ENCODE data around the gene CA5A. TPM values are rescaled to one million over a fixed set of nuclear protein-coding genes. Genes with fewer than 3 reads are reported as not detected.
"Not testable (repeated sequence)": the region's sequence is repeated elsewhere in the genome, so short reads cannot be mapped to it uniquely, and the experiment has no call there.

CA5A gene
- total RNA-seq, 1 donor from 2014 or later, result not detected

- Histone ChIP-seq H3K27ac (ENCODE audit: low read depth, low read length) (peak overlapping the region; percentile 93), H3K9ac (ENCODE audit: low read length) (peak overlapping the region; percentile 83), H3K4me2 (ENCODE audit: low read length) (peak overlapping the region; percentile 75), H4K20me1 (ENCODE audit: insufficient read depth, low read length) (peaks cover 29% of the 10 kb centered on the region), H3K4me1 (ENCODE audit: insufficient read depth, low read length) (peaks cover 24% of the 10 kb centered on the region), H3K79me2 (ENCODE audit: insufficient read depth, low read length) (peaks cover 33% of the 10 kb centered on the region)
- H3K27me3 Mint-ChIP-seq (ENCODE audit: low read depth, unreplicated experiment); H3K36me3 ChIP-seq (ENCODE audit: insufficient read depth, low read length); H3K27me3 ChIP-seq (ENCODE audit: insufficient read depth, low read length); H3K9me3 ChIP-seq (ENCODE audit: insufficient read depth, low read depth, low read length); H3K4me3 ChIP-seq (ENCODE audit: insufficient read depth, low read depth, low read length); H3K9me3 Mint-ChIP-seq (ENCODE audit: unreplicated experiment); H2AFZ ChIP-seq (ENCODE audit: low read depth, low read length); FAIRE-seq; H3K36me3 Mint-ChIP-seq (ENCODE audit: low read depth, unreplicated experiment): not testable (repeated sequence)
- peak; percentile 94 for DNase-seq (ENCODE audit: low read depth)
- H3K4me1 Mint-ChIP-seq (ENCODE audit: low read depth, unreplicated experiment), result peaks cover 35% of the 10 kb centered on the region
- peak overlapping the region; percentile 99 for H3K27ac Mint-ChIP-seq (ENCODE audit: unreplicated experiment)
- H3K4me3 Mint-ChIP-seq (ENCODE audit: unreplicated experiment), result peak overlapping the region; percentile 78
These were observed 65.7 kb downstream of the CA5A start for GRCh38 chr16:87870418-87871291.

GRCh38 chr16:87869879-87870417 lies 66.4 kb downstream of the CA5A start:
- not testable (repeated sequence) for DNase-seq (ENCODE audit: low read depth); H3K9me3 ChIP-seq (ENCODE audit: insufficient read depth, low read depth, low read length); FAIRE-seq; H3K4me3 ChIP-seq (ENCODE audit: insufficient read depth, low read depth, low read length); H3K27me3 Mint-ChIP-seq (ENCODE audit: low read depth, unreplicated experiment); H3K36me3 ChIP-seq (ENCODE audit: insufficient read depth, low read length); H2AFZ ChIP-seq (ENCODE audit: low read depth, low read length); H3K9me3 Mint-ChIP-seq (ENCODE audit: unreplicated experiment); H3K27me3 ChIP-seq (ENCODE audit: insufficient read depth, low read length)
- peak overlapping the region; percentile 99 for H3K27ac Mint-ChIP-seq (ENCODE audit: unreplicated experiment)
- H3K4me2 ChIP-seq (ENCODE audit: low read length), result peak overlapping the region; percentile 75
- H3K4me3 Mint-ChIP-seq (ENCODE audit: unreplicated experiment), result peak overlapping the region; percentile 78
- peaks cover 40% of the 10 kb centered on the region for H3K79me2 ChIP-seq (ENCODE audit: insufficient read depth, low read length)
- H3K9ac ChIP-seq (ENCODE audit: low read length), result peak overlapping the region; percentile 83
- H3K4me1 ChIP-seq (ENCODE audit: insufficient read depth, low read length), result peaks cover 26% of the 10 kb centered on the region
- peaks cover 35% of the 10 kb centered on the region for H3K4me1 Mint-ChIP-seq (ENCODE audit: low read depth, unreplicated experiment)
- H4K20me1 ChIP-seq (ENCODE audit: insufficient read depth, low read length), result peaks cover 35% of the 10 kb centered on the region
- H3K36me3 Mint-ChIP-seq (ENCODE audit: low read depth, unreplicated experiment), result peaks cover 11% of the 10 kb centered on the region
- H3K27ac ChIP-seq (ENCODE audit: low read depth, low read length), result peak overlapping the region; percentile 91

- peak; percentile 51 for DNase-seq (ENCODE audit: low read depth)
- peak within 1 kb of the TSS; percentile 96 for H3K4me3 Mint-ChIP-seq (ENCODE audit: unreplicated experiment)
- not testable (repeated sequence) for H3K27me3 Mint-ChIP-seq (ENCODE audit: low read depth, unreplicated experiment); H3K9me3 Mint-ChIP-seq (ENCODE audit: unreplicated experiment); FAIRE-seq; H3K27me3 ChIP-seq (ENCODE audit: insufficient read depth, low read length); H3K36me3 ChIP-seq (ENCODE audit: insufficient read depth, low read length); H3K9me3 ChIP-seq (ENCODE audit: insufficient read depth, low read depth, low read length)
- H3K4me3 ChIP-seq (ENCODE audit: insufficient read depth, low read depth, low read length), result peak within 1 kb of the TSS; percentile 74
- peak within 1 kb of the TSS; percentile 99 for H3K27ac Mint-ChIP-seq (ENCODE audit: unreplicated experiment)
- H3K79me2 ChIP-seq (ENCODE audit: insufficient read depth, low read length), result peaks cover 47% of the 10 kb centered on the region
- peaks cover 36% of the 10 kb centered on the region for H3K4me1 Mint-ChIP-seq (ENCODE audit: low read depth, unreplicated experiment)
- peak within 1 kb of the TSS; percentile 86 for H3K9ac ChIP-seq (ENCODE audit: low read length)
- H2AFZ ChIP-seq (ENCODE audit: low read depth, low read length), result peak within 1 kb of the TSS; percentile 66
- peaks cover 42% of the 10 kb centered on the region for H4K20me1 ChIP-seq (ENCODE audit: insufficient read depth, low read length)
- H3K4me2 ChIP-seq (ENCODE audit: low read length), result peak within 1 kb of the TSS; percentile 84
- peaks cover 33% of the 10 kb centered on the region for H3K4me1 ChIP-seq (ENCODE audit: insufficient read depth, low read length)
- peaks cover 14% of the 10 kb centered on the region for H3K36me3 Mint-ChIP-seq (ENCODE audit: low read depth, unreplicated experiment)
- H3K27ac ChIP-seq (ENCODE audit: low read depth, low read length), result peak within 1 kb of the TSS; percentile 91
These were observed 67.1 kb downstream of the CA5A start, which contains the start of gene SLC7A5 for GRCh38 chr16:87869061-87869878. Gene SLC7A5 (minus strand): TSS chr16:87869507. CDS start chr16:87869422, 85 bp downstream.

GRCh38 chr16:87868254-87869029 lies 67.9 kb downstream of the CA5A start:
- FAIRE-seq; H3K9me3 ChIP-seq (ENCODE audit: insufficient read depth, low read depth, low read length); H3K36me3 ChIP-seq (ENCODE audit: insufficient read depth, low read length); H3K27me3 ChIP-seq (ENCODE audit: insufficient read depth, low read length); H3K9me3 Mint-ChIP-seq (ENCODE audit: unreplicated experiment); H3K27me3 Mint-ChIP-seq (ENCODE audit: low read depth, unreplicated experiment); H2AFZ ChIP-seq (ENCODE audit: low read depth, low read length): not testable (repeated sequence)
- peak overlapping the region; percentile 96 for H3K4me3 Mint-ChIP-seq (ENCODE audit: unreplicated experiment)
- peaks cover 18% of the 10 kb centered on the region for H3K36me3 Mint-ChIP-seq (ENCODE audit: low read depth, unreplicated experiment)
- H3K27ac Mint-ChIP-seq (ENCODE audit: unreplicated experiment), result peak overlapping the region; percentile 73
- peaks cover 40% of the 10 kb centered on the region for H3K4me1 Mint-ChIP-seq (ENCODE audit: low read depth, unreplicated experiment)
- peak; percentile 91 for DNase-seq (ENCODE audit: low read depth)
- H3K4me1 ChIP-seq (ENCODE audit: insufficient read depth, low read length), result peaks cover 34% of the 10 kb centered on the region
- H3K4me3 ChIP-seq (ENCODE audit: insufficient read depth, low read depth, low read length), result peak overlapping the region; percentile 74
- peaks cover 46% of the 10 kb centered on the region for H4K20me1 ChIP-seq (ENCODE audit: insufficient read depth, low read length)
- peaks cover 53% of the 10 kb centered on the region for H3K79me2 ChIP-seq (ENCODE audit: insufficient read depth, low read length)
- peak overlapping the region; percentile 84 for H3K4me2 ChIP-seq (ENCODE audit: low read length)
- H3K9ac ChIP-seq (ENCODE audit: low read length), result peak overlapping the region; percentile 86
- peak overlapping the region; percentile 83 for H3K27ac ChIP-seq (ENCODE audit: low read depth, low read length)

- not testable (repeated sequence) for H3K27me3 Mint-ChIP-seq (ENCODE audit: low read depth, unreplicated experiment); DNase-seq (ENCODE audit: low read depth); H3K27me3 ChIP-seq (ENCODE audit: insufficient read depth, low read length); H3K36me3 ChIP-seq (ENCODE audit: insufficient read depth, low read length); H3K9ac ChIP-seq (ENCODE audit: low read length); H2AFZ ChIP-seq (ENCODE audit: low read depth, low read length); H3K27ac ChIP-seq (ENCODE audit: low read depth, low read length); H3K9me3 ChIP-seq (ENCODE audit: insufficient read depth, low read depth, low read length); H3K9me3 Mint-ChIP-seq (ENCODE audit: unreplicated experiment); FAIRE-seq
- Histone ChIP-seq H3K4me2 (ENCODE audit: low read length) (peak overlapping the region; percentile 70), H3K4me1 (ENCODE audit: insufficient read depth, low read length) (peaks cover 32% of the 10 kb centered on the region), H4K20me1 (ENCODE audit: insufficient read depth, low read length) (peaks cover 67% of the 10 kb centered on the region), H3K79me2 (ENCODE audit: insufficient read depth, low read length) (peaks cover 77% of the 10 kb centered on the region), H3K4me3 (ENCODE audit: insufficient read depth, low read depth, low read length) (peak overlapping the region; percentile 3)
- H3K27ac Mint-ChIP-seq (ENCODE audit: unreplicated experiment), result peak overlapping the region; percentile 73
- H3K4me1 Mint-ChIP-seq (ENCODE audit: low read depth, unreplicated experiment), result peaks cover 40% of the 10 kb centered on the region
- peaks cover 20% of the 10 kb centered on the region for H3K36me3 Mint-ChIP-seq (ENCODE audit: low read depth, unreplicated experiment)
- peak overlapping the region; percentile 96 for H3K4me3 Mint-ChIP-seq (ENCODE audit: unreplicated experiment)
These were observed 70.3 kb downstream of the CA5A start for GRCh38 chr16:87865902-87866555.
